Endothelial cell of umbilical vein (primary cell): ENCODE data around the gene VSIR.

ENCODE experiments used
- EZH2 ChIP-seq: IDR thresholded peaks from 2 replicates; pipeline ENCODE4 v1.6.1; 2012; ENCODE audit warnings: borderline replicate concordance, low read depth, mild to moderate bottlenecking, moderate library complexity, low read length, inconsistent platforms; ENCODE audit not compliant: severe bottlenecking
- MYC ChIP-seq: IDR thresholded peaks from one replicate; pipeline ENCODE4 v1.6.1; 2011; ENCODE audit warnings: mild to moderate bottlenecking, low read depth, low read length
- POLR2A ChIP-seq: IDR thresholded peaks from 2 replicates; pipeline ENCODE4 v1.6.1; 2012; ENCODE audit warnings: low read depth, mild to moderate bottlenecking, control low read depth, low read length
- POLR2AphosphoS5 ChIP-seq: IDR thresholded peaks from 2 replicates; pipeline ENCODE4 v1.6.1; 2012; ENCODE audit warnings: low read depth, mild to moderate bottlenecking, control low read depth, low read length, moderate library complexity; ENCODE audit not compliant: insufficient read depth
- TF ChIP-seq, protein P1 (sequence below), 2 donors: IDR thresholded peaks; 1 replicate in 1 of 2; 2 replicates in 1 of 2; pipeline ENCODE4 v1.5.1; 2011; ENCODE audit warnings: low read length in 2 of 2, mild to moderate bottlenecking in 2 of 2, moderate library complexity in 2 of 2, control low read depth in 1 of 2, inconsistent platforms in 1 of 2, low read depth in 1 of 2; ENCODE audit not compliant: insufficient read depth in 1 of 2; ENCODE audit errors: extremely low read depth in 1 of 2
- TF ChIP-seq, protein P2 (sequence below): IDR thresholded peaks from 2 replicates; pipeline ENCODE4 v1.6.1; 2011; ENCODE audit not compliant: insufficient read depth, insufficient read length

GRCh38 chr10:71812016-71812912 is 38.9 kb upstream of the VSIR start:
- no peak for TF ChIP-seq POLR2A
- TF ChIP-seq, protein P1, sequence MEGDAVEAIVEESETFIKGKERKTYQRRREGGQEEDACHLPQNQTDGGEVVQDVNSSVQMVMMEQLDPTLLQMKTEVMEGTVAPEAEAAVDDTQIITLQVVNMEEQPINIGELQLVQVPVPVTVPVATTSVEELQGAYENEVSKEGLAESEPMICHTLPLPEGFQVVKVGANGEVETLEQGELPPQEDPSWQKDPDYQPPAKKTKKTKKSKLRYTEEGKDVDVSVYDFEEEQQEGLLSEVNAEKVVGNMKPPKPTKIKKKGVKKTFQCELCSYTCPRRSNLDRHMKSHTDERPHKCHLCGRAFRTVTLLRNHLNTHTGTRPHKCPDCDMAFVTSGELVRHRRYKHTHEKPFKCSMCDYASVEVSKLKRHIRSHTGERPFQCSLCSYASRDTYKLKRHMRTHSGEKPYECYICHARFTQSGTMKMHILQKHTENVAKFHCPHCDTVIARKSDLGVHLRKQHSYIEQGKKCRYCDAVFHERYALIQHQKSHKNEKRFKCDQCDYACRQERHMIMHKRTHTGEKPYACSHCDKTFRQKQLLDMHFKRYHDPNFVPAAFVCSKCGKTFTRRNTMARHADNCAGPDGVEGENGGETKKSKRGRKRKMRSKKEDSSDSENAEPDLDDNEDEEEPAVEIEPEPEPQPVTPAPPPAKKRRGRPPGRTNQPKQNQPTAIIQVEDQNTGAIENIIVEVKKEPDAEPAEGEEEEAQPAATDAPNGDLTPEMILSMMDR (IDR thresholded peaks at IDR 0.05; ENCODE audit: extremely low read depth in 1 of 2, insufficient read depth in 1 of 2, low read depth in 1 of 2, low read length in 2 of 2) = peak; percentile 89 to 92
- TF ChIP-seq MYC = no peak
- TF ChIP-seq POLR2AphosphoS5 = no peak
- no peak for TF ChIP-seq EZH2
- TF ChIP-seq, protein P2, sequence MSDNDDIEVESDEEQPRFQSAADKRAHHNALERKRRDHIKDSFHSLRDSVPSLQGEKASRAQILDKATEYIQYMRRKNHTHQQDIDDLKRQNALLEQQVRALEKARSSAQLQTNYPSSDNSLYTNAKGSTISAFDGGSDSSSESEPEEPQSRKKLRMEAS = peak; percentile 79
